H1 (cell line): ENCODE data around the gene PALD1. TPM values are rescaled to one million over a fixed set of nuclear protein-coding genes. Genes with fewer than 3 reads are reported as not detected.

Source experiments
- CTCF ChIA-PET: fragments of 300-600 bp; sonication (Branson Sonifier 250); formaldehyde crosslinking; loops from one replicate; lab custom pipeline; 2021; ENCODE audit not compliant: partially characterized antibody; lab: Charles Lee
- POLR2A ChIA-PET: fragments of 300-600 bp; sonication (Branson Sonifier 250); formaldehyde crosslinking; loops from one replicate; lab custom pipeline; 2021; ENCODE audit warnings: inconsistent platforms; ENCODE audit not compliant: partially characterized antibody; lab: Charles Lee
- DNase-seq, 2 experiments: peaks; one replicate each; pipeline versions ENCODE4 v3.0.0 to v3.0.0-alpha.2; 2010 to 2022; ENCODE audit warnings: low spot score in 2 of 2, low read depth in 1 of 2, mixed read lengths in 1 of 2
- FAIRE-seq: peaks from 2 replicates; lab custom pipeline; 2011; peaks lifted over from hg19 to GRCh38; lab: Jason Lieb, UNC
- H2AFZ ChIP-seq: 2 replicates; pipeline ENCODE4 v1.8.1; 2012; ENCODE audit warnings: low read length, inconsistent platforms
- H2AK5ac ChIP-seq: 2 replicates; pipeline ENCODE4 v1.6.1; 2013; ENCODE audit warnings: low read depth, low read length
- H2BK120ac ChIP-seq: replicated peaks from 2 replicates; pipeline ENCODE3; 2013; ENCODE audit warnings: low read depth, low read length, inconsistent platforms
- H2BK12ac ChIP-seq: 2 replicates; pipeline ENCODE4 v1.6.1; 2013; ENCODE audit warnings: low read depth, low read length
- H2BK15ac ChIP-seq: 2 replicates; pipeline ENCODE4 v1.6.1; 2013; ENCODE audit warnings: low read length
- H2BK20ac ChIP-seq: 2 replicates; pipeline ENCODE4 v1.6.1; 2013; ENCODE audit warnings: low read length
- H2BK5ac ChIP-seq: 2 replicates; pipeline ENCODE4 v1.6.1; 2013; ENCODE audit warnings: low read depth, low read length
- H3K14ac ChIP-seq: 2 replicates; pipeline ENCODE4 v1.6.1; 2013; ENCODE audit warnings: inconsistent platforms; ENCODE audit not compliant: insufficient read length
- H3K18ac ChIP-seq: 2 replicates; pipeline ENCODE4 v1.6.1; 2013; ENCODE audit warnings: low read length; ENCODE audit errors: extremely low read depth
- H3K23ac ChIP-seq: 2 replicates; pipeline ENCODE4 v1.6.1; 2013; ENCODE audit warnings: inconsistent platforms; ENCODE audit not compliant: insufficient read length
- H3K23me2 ChIP-seq: 2 replicates; pipeline ENCODE4 v1.6.1; 2013; ENCODE audit warnings: low read depth, low read length
- H3K27ac ChIP-seq: 2 replicates; pipeline ENCODE4 v1.6.1; 2011; ENCODE audit warnings: low read depth, low read length, inconsistent platforms
- H3K27me3 ChIP-seq, 4 experiments: replicated peaks in 1 of 4; 1 replicate in 1 of 4; 2 replicates in 3 of 4; pipeline versions ENCODE4 v1.6.1 to v1.8.1; 2011 to 2013; ENCODE audit warnings: low read length in 3 of 4, mild to moderate bottlenecking in 3 of 4, inconsistent platforms in 2 of 4, mixed read lengths in 2 of 4, moderate library complexity in 1 of 4; ENCODE audit not compliant: control insufficient read depth in 3 of 4, insufficient read depth in 3 of 4; ENCODE audit errors: extremely low read depth in 1 of 4
- H3K36me3 ChIP-seq, 4 experiments: 2 replicates each; pipeline versions ENCODE4 v1.6.1 to v1.8.1; 2011 to 2013; ENCODE audit warnings: mild to moderate bottlenecking in 4 of 4, low read length in 3 of 4, moderate library complexity in 2 of 4, control low read depth in 1 of 4, inconsistent platforms in 1 of 4; ENCODE audit not compliant: insufficient read depth in 4 of 4, control insufficient read depth in 2 of 4
- H3K4ac ChIP-seq: replicated peaks from 2 replicates; pipeline ENCODE3; 2013; ENCODE audit warnings: low read length, low read depth, mixed read lengths, inconsistent platforms; ENCODE audit not compliant: insufficient read length
- H3K4me1 ChIP-seq, 4 experiments: replicated peaks in 1 of 4; 1 replicate in 1 of 4; 2 replicates in 3 of 4; pipeline versions ENCODE4 v1.6.1 to v1.8.1; 2011 to 2013; ENCODE audit warnings: low read length in 3 of 4, inconsistent platforms in 2 of 4, mixed read lengths in 1 of 4; ENCODE audit not compliant: insufficient read depth in 4 of 4, control insufficient read depth in 3 of 4
- H3K4me2 ChIP-seq, 2 experiments: 2 replicates each; pipeline versions ENCODE4 v1.6.1 to v1.8.1; 2011 to 2013; ENCODE audit warnings: low read depth in 2 of 2, low read length in 2 of 2, control low read depth in 1 of 2, inconsistent platforms in 1 of 2, mild to moderate bottlenecking in 1 of 2; ENCODE audit not compliant: insufficient read depth in 1 of 2
- H3K4me3 ChIP-seq, 4 experiments: fragments of 200-600, 300-600 bp in 1 of 4; sonication (generic), shearing (Covaris generic), sonication (Bioruptor Twin) in 1 of 4; 2 replicates each; pipeline versions ENCODE4 v1.5.1 to v1.8.1; 2011 to 2016; ENCODE audit warnings: low read length in 4 of 4, low read depth in 3 of 4, control low read depth in 2 of 4, inconsistent platforms in 2 of 4, mild to moderate bottlenecking in 2 of 4, mixed read lengths in 1 of 4, moderate library complexity in 1 of 4; ENCODE audit not compliant: insufficient read depth in 2 of 4; ENCODE audit errors: extremely low read depth in 1 of 4
- H3K56ac ChIP-seq: replicated peaks from 2 replicates; pipeline ENCODE3; 2013; ENCODE audit warnings: low read depth, mild to moderate bottlenecking, mixed read lengths, low read length, inconsistent platforms; ENCODE audit not compliant: insufficient read length
- H3K79me1 ChIP-seq: 2 replicates; pipeline ENCODE4 v1.6.1; 2013; ENCODE audit warnings: low read depth, low read length, control low read depth
- H3K79me2 ChIP-seq, 2 experiments: 2 replicates each; pipeline versions ENCODE4 v1.6.1 to v1.8.1; 2012 to 2013; ENCODE audit warnings: low read length in 2 of 2, mild to moderate bottlenecking in 2 of 2, inconsistent platforms in 1 of 2; ENCODE audit not compliant: insufficient read depth in 2 of 2, control insufficient read depth in 1 of 2
- H3K9ac ChIP-seq, 4 experiments: replicated peaks in 1 of 4; 1 replicate in 1 of 4; 2 replicates in 3 of 4; pipeline versions ENCODE4 v1.6.1 to v1.8.1; 2011 to 2013; ENCODE audit warnings: low read depth in 3 of 4, low read length in 3 of 4, control low read depth in 2 of 4, mild to moderate bottlenecking in 2 of 4, moderate library complexity in 2 of 4, inconsistent platforms in 1 of 4; ENCODE audit errors: extremely low read depth in 1 of 4
- H3K9me3 ChIP-seq, 2 experiments: 2 replicates each; pipeline versions ENCODE4 v1.6.1 to v1.8.1; 2012 to 2013; ENCODE audit warnings: mild to moderate bottlenecking in 2 of 2, moderate library complexity in 2 of 2, control low read depth in 1 of 2, inconsistent platforms in 1 of 2, low read depth in 1 of 2, low read length in 1 of 2, mixed read lengths in 1 of 2; ENCODE audit not compliant: insufficient read depth in 2 of 2
- H4K20me1 ChIP-seq, 2 experiments: replicated peaks in 1 of 2; 2 replicates each; pipeline versions ENCODE3 to v1.8.1; 2011 to 2013; ENCODE audit warnings: inconsistent platforms in 2 of 2, low read length in 2 of 2, mild to moderate bottlenecking in 1 of 2; ENCODE audit not compliant: insufficient read depth in 2 of 2, control insufficient read depth in 1 of 2
- H4K5ac ChIP-seq: 2 replicates; pipeline ENCODE4 v1.6.1; 2013; ENCODE audit warnings: low read length, low read depth, mixed read lengths, inconsistent platforms; ENCODE audit not compliant: insufficient read length
- H4K8ac ChIP-seq: 2 replicates; pipeline ENCODE4 v1.8.0; 2013; ENCODE audit warnings: mild to moderate bottlenecking, moderate library complexity, low read length, inconsistent platforms; ENCODE audit not compliant: insufficient read depth; ENCODE audit errors: extremely low read depth
- H4K91ac ChIP-seq: replicated peaks from 2 replicates; pipeline ENCODE3; 2013; ENCODE audit warnings: low read length, mixed read lengths, inconsistent platforms; ENCODE audit not compliant: insufficient read length
- CTCF ChIP-seq, 3 experiments: IDR thresholded peaks; 1 replicate in 2 of 3; 2 replicates in 1 of 3; pipeline versions ENCODE4 v1.5.1 to v1.6.1; 2011; ENCODE audit warnings: low read length in 3 of 3, mild to moderate bottlenecking in 3 of 3, inconsistent platforms in 2 of 3, low read depth in 1 of 3, moderate library complexity in 1 of 3; ENCODE audit not compliant: insufficient read depth in 1 of 3; ENCODE audit errors: control extremely low read depth in 1 of 3
- GABPA ChIP-seq: IDR thresholded peaks from 2 replicates; pipeline ENCODE4 v1.6.1; 2011; ENCODE audit warnings: mild to moderate bottlenecking, low read length, moderate library complexity, borderline replicate concordance; ENCODE audit not compliant: insufficient read depth
- whole genome bisulfite sequencing, 2 experiments: shearing (Covaris generic) in 1 of 2; methylation state at CpG; one replicate each; pipeline versions ENCODE4 v1.1.6 to v1.1.7; 2013 to 2015; ENCODE audit warnings: low lambda C conversion rate in 2 of 2, mixed read lengths in 2 of 2, inconsistent platforms in 1 of 2, low coverage in 1 of 2, missing lambda C conversion rate in 1 of 2; ENCODE audit not compliant: insufficient replicate concordance in 2 of 2, insufficient coverage in 1 of 2, insufficient read length in 1 of 2; ENCODE audit errors: extremely low coverage in 1 of 2, missing lambda C conversion rate in 1 of 2; 5-methylcytosine and 5-hydroxymethylcytosine counted together
- polyA plus RNA-seq, 7 experiments: library from polyadenylated mRNA; depleted of rRNA in 3 of 7; stranded (reverse) in 5 of 7; unstranded in 2 of 7; fragments of >200 nt in 5 of 7; fragments of 200-250 nt in 2 of 7; gene quantifications; 1 replicate in 5 of 7; 2 replicates in 1 of 7; 4 replicates in 1 of 7; pipeline versions ENCODE4 v1.2.1 to v1.2.3, GENCODE V29; 2011 to 2013; ENCODE audit warnings: missing spikeins in 2 of 7, mixed read lengths in 2 of 7
- total RNA-seq: library from RNA; stranded (reverse); fragmentation: NEBNext Ultra II Directional; extraction: Animal tissue kit (Norgen Biotek cat#: 25700); gene quantifications from 2 replicates; pipeline ENCODE4 v1.2.1, GENCODE V29; 2021

The PALD1 gene
- total and polyA plus RNA-seq, 2 of the 8 experiments (the other 6 are each of a cell fraction or from before 2014, with no cell fraction given), result 13.3 to 32.8 TPM

- Histone ChIP-seq H3K4me1 (peaks cover 0 to 6% (median 4%) of the 10 kb centered on the region in 4 experiments; a peak in 5 of 7 replicates), H2AK5ac (no peak overlapping the region), H3K27ac (no peak overlapping the region), H3K9me3 (no peaks in the 10 kb centered on the region), H3K27me3 (peaks cover 0 to 2% (median 0%) of the 10 kb centered on the region in 4 experiments; a peak in 1 of 7 replicates), H3K23me2 (no peaks in the 10 kb centered on the region), H3K4me2 (no peak overlapping the region), H3K79me1 (no peaks in the 10 kb centered on the region), H3K23ac (no peak overlapping the region), H3K79me2 (no peaks in the 10 kb centered on the region), H3K14ac (no peak overlapping the region), H3K4ac (no peak overlapping the region), H2BK12ac (no peak overlapping the region), H3K56ac (no peak overlapping the region), H3K36me3 (no peaks in the 10 kb centered on the region)
- 90% methylated on average over 10 of the region's 10 CpGs; no CpG with 5 or more reads in 1 of the 2 experiments for WGBS, 2 experiments
- POLR2A ChIA-PET, result interaction anchor here (2.2 kb wide), 1 partner anchor 14 kb away, joined by 4 read pairs; the partner anchor contains the start of gene PRF1
- FAIRE-seq (no peak), DNase-seq (no peak)
- peak in 1 of 3 experiments; percentile 5; a peak in 1 of 4 replicates for TF ChIP-seq CTCF (IDR thresholded peaks at IDR 0.05; ENCODE audit: control extremely low read depth in 1 of 3, insufficient read depth in 1 of 3, low read depth in 1 of 3, low read length in 3 of 3)
- no peak for TF ChIP-seq GABPA
- TF ChIP-seq, all 59 proteins: peak for 1
- no peak overlapping the region for H3K4me3 ChIP-seq
- CTCF ChIA-PET, result interaction anchor here (0.9 to 7.4 kb wide), 3 partner anchors 28 to 39 kb away, joined by 4 to 47 read pairs (median 5); no protein-coding TSS in a partner anchor
- no peak overlapping the region for H2BK20ac ChIP-seq
- no peak overlapping the region for H4K91ac ChIP-seq
- H3K18ac ChIP-seq, result no peak overlapping the region
- no peak overlapping the region for H2BK120ac ChIP-seq
- H2AFZ ChIP-seq, result no peak overlapping the region
- no peak overlapping the region for H2BK15ac ChIP-seq
- H4K8ac ChIP-seq, result no peak overlapping the region
- no peak overlapping the region for H2BK5ac ChIP-seq
- no peaks in the 10 kb centered on the region for H4K20me1 ChIP-seq
- H4K5ac ChIP-seq, result no peak overlapping the region
- no peak overlapping the region for H3K9ac ChIP-seq
Measured at GRCh38 chr10:70588859-70589570, 110.4 kb downstream of the PALD1 start.
